ENCODE results near the gene ACTA2.
"Not testable (repeated sequence)": the region's sequence is repeated elsewhere in the genome, so short reads cannot be mapped to it uniquely, and the experiment has no call there.

ACTA2 gene

DNA sequence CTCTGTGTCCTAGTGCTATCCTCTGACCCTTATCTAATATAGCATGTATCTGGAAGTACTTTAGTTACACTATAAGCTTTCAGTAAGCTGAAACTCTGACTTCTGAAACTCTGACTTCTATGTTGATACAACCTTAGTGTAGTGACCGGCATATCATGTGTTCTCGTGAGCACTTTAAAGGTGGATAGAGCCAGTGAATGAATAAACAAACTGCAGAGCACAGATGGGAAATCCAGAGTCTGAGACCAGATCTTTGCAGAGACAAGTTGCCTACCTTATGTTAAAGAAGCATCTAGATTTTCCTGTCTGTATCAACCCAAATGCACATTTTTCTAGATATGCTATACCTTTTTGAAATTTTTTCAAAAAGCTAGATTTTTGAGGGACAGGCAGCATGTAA, 3.5 kb downstream of the ACTA2 start:
- no peak for FAIRE-seq

DNA sequence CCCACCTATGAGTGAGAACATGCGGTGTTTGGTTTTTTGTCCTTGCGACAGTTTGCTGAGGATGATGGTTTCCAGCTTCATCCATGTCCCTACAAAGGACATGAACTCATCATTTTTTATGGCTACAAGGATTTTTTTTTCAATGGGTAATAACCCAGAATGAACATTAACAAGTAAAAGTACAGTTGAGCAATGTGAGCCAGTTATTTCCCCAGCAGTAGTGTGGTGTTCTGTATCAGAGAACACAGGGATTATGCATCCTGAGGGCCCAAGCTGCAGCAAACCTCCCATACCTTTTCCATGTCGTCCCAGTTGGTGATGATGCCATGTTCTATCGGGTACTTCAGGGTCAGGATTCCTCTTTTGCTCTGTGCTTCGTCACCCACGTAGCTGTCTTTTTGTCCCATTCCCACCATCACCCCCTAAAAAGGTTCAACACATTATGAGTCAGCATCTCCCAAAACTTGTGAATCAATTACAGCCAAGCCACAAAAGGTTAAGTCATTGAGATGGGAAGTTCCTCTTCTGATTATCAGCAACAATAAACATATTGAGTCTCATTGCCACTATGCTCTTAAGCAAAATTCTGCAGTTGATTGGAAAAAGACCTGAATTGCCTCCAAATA, 5.5 kb downstream of the ACTA2 start:
- FAIRE-seq = no peak

DNA sequence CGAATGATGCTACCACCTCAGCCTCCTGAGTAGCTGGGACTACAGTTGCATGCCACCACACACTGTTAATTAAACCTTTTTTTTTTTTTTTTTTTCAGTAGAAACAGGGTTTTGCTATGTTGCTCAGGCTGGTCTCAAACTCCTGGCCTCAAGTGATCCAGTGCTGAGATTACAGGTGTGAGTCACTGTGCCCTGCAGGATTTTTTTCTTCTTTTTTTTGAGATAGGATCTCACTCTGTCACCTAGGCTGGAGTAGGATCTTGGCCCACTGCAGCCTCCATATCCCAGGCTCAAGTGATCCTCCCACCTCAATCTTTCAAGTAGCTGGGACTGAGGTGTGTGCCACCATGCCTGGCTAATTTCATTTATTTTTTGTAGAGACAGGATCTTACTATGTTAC, 6.4 kb downstream of the ACTA2 start:
- no peak for FAIRE-seq

DNA sequence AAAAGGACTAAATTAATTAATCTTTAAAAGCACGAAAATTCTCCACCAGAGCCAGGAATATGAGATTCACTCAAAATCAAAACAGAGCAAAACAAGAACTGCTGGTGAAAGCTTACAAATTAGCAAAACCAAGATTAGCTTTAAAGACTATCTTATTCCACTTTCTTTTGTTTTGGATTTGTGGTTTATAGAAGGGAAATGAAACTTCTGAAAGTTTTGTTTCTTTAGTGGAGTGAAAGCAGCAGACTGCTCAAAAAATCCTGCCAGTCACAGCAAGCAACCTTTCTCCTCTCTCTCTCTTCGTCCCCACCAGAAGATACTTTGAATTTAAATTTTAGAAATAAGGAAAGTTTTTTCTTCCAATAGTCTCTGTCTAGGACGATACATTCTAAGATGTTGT, 7.8 kb downstream of the ACTA2 start:
- no peak for FAIRE-seq

DNA sequence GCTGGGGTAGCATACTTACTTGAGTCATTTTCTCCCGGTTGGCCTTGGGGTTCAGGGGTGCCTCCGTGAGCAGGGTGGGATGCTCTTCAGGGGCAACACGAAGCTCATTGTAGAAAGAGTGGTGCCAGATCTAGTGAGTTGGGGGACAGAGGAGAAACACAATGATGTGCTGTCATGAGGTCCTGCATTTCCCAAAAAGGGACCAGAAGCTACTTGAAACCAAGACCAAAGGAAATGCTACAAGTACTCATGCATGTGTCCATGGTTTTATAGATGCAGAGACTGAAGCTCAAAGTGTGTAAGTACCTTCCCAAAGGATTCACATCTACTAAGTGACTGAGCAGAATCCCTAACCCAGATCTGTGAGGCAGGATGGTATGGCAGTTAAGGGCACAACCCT, 8.8 kb downstream of the ACTA2 start:
- FAIRE-seq = no peak

DNA sequence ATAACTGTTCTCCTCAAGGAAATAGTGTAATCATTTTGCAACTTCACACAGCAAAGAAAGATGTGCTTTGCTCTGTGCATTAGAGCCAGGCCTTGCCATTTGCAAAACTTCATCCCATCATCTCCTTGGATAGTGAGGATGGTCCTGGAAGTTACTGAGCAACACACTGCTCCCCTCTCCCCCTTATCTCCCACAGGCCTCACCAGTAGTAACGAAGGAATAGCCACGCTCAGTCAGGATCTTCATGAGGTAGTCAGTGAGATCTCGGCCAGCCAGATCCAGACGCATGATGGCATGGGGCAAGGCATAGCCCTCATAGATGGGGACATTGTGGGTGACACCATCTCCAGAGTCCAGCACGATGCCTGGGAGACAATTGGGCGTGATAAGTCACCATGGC, 11.5 kb downstream of the ACTA2 start:
- no peak for FAIRE-seq

DNA sequence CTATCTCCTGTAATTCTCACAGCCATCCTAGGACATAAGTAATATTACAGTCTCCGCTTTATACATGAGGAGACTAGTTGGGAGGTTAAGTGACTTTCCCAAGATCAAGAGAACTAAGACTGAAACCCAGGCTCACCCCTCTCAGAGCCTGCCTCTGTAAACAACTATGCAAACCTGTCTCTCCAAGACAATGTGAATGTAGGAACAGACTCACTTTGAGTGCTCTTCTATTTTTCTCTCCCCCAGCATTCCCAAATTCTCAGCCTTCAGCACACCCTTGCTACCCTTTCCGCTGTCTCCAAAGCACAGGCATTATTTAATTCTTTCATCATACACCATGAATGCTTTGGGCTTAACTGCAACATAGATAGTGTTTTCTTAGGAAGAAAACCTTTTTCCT, 13.6 kb downstream of the ACTA2 start:
- FAIRE-seq = no peak

DNA sequence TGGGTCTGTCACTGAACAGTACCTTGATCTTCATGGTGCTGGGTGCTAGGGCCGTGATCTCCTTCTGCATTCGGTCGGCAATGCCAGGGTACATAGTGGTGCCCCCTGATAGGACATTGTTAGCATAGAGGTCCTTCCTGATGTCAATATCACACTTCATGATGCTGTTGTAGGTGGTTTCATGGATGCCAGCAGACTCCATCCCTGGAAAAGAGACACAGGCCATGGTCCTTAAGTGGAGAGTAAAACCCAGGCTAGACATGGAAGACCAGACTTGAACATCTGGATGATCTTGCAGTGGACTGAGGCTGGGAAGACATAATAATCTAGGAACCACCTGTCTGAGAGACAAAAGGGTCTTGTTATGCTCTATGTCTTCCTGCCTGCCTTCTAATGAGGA, 14.5 kb downstream of the ACTA2 start:
- FAIRE-seq = no peak

DNA sequence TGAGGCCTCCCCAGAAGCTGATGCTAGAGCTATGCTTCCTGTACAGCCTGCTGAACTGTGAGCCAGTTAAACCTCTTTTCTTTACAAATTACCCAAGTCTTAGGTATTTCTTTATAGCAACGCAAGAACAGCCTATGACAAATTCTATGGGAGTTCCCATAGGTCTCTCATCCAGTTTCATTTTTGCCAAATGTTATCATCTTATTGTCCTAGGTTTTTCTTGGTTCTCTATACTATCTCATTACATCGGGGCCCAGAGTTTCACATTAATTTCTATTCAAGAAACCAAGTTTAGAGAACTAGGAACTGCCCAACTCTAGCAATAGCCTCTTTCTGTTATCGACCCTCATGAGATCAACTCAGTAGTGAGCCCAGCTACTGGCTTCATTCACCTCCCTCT, 15.9 kb downstream of the ACTA2 start:
- FAIRE-seq = no peak

DNA sequence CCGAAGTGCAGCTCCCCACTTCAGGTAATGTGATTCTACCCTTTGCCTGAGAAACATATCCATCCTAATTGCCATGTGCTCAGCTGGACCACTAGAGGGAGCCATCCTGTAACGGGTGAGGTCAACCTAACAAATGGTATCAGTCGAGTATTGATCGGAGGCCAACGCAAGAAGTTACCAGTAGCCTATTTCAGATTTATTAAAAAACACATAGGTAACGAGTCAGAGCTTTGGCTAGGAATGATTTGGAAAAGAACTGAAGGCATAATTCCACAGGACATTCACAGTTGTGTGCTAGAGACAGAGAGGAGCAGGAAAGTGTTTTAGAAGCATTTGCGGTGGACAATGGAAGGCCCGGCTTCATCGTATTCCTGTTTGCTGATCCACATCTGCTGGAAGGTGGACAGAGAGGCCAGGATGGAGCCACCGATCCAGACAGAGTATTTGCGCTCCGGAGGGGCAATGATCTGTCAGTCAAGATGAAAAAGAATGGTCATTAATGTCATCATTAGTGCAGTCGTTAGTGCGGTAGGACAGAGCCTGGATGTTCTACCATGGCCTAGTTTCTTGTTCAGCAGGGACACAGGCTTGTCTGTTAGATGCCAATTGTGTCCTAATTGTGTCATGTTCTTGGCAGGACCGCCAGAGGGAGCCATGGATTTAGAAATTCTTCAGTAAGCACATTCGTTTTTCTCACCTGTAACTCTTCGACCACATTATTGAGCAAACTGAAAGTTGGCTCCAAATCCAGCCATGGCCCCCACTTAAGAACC, 17.5 kb downstream of the ACTA2 start:
- FAIRE-seq = peak; percentile 66

DNA sequence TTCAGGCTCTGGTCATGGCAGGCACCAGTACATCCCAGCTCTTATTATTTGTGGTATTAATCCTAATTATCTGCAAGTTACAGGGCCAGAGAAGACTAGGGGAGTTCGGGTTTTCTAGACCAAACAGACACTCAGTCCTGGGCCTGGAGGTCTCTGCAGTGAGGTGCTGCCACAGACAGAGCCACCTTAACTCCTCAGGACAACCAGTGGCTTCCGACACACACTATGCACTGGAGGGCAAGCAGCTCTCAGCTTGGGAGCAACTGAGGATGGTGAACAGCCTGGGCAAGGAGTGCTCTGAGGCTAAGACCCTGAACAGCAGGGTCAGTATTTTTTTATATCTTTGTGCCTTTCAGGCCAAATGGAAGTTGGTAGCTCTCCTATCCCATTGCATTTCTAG, 19.0 kb downstream of the ACTA2 start:
- FAIRE-seq = no peak

DNA sequence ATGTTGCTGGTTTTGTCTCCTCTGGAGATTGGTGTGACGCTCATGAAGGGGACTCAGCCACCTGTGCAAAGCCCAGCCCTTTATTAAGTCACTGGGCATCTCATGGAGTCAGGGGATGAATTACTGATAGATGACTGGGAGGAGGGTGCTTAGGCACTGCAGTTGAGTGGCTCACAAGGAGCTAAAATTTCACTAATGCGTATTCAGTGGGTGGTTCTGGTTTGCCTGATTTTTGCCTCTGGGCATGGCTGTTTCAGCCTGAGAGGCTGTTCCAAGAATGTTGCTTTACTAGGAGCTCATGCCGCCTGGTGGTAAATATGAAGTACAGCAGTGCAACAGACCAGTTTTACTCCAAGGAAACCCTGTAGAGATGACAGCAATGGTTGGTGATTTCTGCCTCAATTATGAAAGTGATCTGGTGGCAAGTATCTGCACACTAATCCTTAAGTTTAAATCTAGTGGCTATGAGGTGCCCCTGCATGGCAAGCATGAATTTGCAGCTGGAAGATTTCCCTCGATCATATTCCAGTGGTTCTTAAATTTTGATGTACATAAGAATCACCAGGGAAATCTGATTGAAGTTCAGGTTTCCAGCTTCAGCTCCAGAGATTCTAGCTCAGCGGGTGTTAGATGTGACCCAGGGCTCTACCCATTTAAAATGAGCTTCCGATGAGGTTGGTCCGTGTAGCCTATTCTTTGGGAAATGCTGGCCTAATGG, 19.9 kb downstream of the ACTA2 start:
- no peak for FAIRE-seq

DNA sequence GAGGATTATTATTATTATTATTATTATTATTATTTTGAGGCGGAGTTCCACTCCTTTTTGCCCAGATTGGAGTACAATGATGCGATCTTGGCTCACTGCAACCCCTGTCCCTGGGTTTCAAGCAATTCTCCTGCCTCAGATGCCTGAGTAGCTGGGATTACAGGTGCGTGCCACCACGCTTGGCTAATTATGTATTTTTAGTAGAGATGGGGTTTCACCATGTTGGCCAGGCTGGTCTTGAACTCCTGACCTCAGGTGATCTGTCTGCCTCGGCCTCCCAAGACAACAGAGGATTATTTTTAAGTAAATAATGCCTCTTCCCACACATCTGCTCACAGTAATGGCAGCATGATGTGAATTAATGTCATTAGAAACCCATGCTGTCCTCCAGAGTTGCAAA, 20.5 kb downstream of the ACTA2 start:
- FAIRE-seq = not testable (repeated sequence)

DNA sequence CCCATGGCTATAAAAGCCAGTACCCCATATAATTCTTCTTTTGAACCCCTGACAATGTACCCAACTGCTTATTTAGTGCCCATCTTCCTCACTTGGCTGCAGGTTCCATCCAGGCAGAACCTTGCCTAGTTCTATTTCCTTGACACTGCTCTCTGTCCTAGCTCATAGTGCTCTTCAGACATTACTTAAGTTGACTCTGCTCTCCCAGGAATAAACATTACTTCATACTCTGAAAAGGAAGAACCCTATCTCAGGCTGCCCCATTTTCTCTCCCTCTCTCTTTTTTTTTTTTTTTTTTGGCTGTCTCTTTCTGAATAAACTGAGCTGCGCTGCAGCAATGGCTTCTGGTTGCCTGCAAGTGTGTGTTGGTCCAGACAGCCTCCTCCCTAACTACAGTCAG, 21.0 kb downstream of the ACTA2 start:
- FAIRE-seq = no peak

DNA sequence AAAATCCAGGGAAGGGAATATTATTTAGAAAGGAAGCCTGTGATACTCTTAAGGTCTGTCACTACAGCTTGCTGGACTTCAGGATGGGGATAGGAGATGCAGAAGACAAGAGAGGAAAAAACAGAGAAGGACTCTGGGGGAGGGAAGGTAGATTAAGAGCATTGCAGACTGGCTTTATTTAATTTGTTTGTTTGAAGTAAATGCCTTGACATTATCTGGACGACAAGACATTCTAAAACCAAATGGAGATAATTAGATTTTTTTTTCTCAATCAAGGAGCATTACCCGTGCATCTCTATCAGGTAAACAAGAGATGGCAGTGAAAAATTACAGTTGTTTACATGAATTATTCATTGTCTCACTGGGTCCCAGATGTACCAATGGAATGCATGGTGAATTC, 24.3 kb downstream of the ACTA2 start:
- FAIRE-seq = no peak

DNA sequence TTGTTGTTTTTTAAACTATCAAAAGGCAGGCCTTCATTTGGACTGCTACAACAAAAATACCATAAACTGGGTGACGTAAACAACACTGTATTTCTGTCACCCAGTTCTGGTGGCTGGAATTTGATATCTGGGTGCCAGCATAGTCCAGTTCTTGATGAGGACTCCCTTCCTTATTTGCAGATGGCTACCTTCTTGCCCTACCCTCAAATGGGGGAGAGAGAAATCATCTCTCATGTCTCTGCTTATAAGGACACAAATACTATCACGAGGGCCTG, 25.2 kb downstream of the ACTA2 start:
- FAIRE-seq = no peak

DNA sequence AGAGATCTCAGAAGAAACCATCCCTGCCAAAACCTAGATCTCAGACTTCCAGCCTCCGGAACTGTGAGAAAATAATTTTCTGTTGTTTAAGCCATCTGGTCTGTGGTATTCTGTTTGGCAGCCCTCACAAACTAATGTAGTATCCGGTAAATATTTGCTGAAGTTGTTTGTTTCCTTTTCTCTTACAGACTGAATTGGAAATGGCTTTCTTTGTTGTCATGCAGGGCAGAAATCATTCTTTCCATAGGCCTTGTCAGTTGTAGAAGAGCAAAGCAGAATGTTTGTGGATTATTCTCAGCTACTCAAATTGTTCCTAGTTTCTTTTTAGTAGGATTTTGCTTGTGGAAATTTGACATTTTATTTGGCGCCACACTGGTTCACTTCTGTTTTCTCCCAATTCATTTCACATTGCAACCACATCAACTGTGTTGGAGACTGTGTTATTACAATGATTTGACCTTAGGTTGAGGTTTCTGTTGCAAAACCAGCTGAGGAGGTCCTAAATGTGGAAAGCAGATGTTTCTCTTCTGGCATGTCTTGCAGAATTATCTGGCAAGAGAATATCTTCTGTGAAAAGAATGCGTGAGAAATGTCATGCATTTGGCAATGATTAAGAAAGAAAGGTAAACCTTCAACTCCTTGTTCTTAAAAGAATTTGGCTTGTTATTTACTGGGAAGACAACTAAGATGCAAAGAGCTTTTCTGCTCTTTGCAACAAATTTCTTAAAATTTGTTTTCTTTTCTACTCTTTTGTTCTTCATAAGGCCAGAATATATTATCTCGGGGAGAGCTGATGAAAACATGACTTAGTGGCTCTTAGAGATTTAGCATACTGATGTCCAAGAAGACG, 25.8 kb downstream of the ACTA2 start:
- no peak for FAIRE-seq

DNA sequence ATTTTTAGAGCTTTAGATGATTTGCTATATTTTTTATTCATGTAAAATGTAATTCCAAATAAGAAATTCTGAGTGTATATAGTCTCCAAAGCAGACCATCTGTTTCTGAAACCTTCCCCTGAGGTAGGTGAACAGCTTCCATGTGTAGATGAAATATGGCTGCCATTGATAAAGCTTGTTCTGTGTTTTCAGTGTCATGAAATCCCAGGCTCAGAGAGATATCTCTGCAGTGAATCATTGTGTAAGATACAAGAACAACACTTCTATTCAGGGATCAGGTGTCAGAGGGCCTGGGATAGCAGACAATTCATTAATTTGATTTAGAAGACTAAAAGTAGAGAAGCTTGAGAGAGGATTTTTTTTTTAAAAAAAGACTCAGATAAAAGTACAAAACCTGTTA, 29.1 kb downstream of the ACTA2 start:
- FAIRE-seq = no peak

DNA sequence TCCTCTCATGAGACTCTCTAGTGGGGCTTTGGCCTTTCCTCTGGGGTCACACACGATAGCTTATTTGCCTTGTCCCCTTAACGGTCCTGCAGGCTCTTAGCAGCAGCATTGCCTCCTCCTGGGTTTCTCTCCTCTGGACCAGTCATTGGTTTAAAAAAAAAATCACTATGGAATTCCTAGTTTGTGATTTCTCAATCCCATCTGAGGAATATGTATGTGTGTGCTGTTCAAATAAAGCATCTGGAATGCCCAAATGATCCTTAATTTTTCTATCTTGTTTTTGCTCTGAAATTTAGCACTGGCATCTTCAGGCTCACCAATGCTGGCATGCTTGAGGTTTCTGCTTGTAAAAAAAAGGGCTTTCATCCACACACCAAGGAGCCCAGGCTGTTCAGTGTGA, 30.5 kb downstream of the ACTA2 start:
- FAIRE-seq = no peak

DNA sequence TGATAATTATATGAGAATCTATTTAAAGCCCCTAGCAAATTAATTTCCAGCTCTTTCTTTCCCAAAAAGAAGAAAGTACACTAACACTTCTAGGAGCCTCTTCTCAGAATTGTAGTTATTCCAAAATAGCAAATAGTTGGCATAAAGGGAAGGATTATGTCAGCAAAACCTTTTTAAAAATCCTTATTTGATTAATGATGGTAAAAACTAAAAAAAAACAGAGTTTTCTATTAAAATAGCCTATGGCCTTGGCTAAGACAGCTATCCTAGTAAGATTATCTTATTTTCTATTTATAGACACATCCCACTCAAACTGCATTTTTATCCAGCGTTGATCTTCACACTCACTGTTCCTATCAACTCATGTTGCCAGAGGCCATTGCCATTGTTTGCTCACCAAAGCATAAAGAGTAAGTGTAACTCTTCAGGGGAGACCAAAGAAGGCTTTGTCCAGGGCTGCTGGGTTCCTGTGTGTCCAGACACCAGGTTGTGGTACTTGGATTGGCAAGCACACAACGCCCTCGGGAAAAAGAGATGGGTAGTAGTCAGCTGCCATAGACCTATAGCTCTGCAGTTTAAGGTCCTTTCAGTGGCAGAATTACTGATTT, 31.5 kb downstream of the ACTA2 start:
- no peak for FAIRE-seq

DNA sequence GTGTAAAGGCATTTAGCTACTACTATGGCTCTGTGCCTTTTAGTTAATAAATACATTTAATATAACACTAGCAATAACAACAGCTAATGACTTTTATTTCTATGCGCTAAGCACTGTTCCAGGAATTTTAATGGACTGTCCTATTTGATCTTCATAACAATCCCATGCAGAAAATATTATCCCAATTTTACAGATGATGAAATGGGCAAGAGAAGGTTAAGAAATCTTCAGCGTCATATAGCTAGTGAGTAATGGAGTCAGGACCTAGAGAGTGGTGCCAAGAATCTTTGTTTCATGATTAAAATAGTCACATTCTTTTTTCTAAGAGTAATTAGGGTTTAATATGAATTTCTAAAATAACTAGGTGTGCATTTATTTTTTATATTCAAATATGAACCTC, 32.4 kb downstream of the ACTA2 start:
- no peak for FAIRE-seq

DNA sequence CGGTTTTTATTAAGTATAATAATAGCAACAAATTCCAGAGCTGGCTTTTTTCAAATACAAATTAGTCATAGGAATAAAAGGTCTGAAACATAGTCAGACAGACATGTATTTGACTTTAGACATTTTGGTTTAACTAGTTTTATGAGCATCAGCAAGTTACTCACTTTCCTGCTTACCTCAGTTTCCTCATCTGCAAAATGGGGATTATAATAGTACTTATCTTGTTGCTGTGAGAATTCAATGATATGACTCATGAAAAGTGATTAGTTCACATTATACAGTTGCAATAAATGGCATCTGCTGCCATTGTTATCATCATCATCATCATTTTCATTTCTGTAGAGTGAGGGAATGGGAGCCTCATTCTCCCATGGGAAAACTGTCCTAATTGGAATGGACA, 33.5 kb downstream of the ACTA2 start:
- no peak for FAIRE-seq

Data from colon (tissue), 2 donors.